Naive B cell (primary cell): ENCODE results near the gene GABRB2. TPM values are rescaled to one million over a fixed set of nuclear protein-coding genes. Genes with fewer than 3 reads are reported as not detected.

Experiments
- ATAC-seq, 2 donors: fragments of 150-1000 bp; cut with Tn5 transposase; 2 replicates each; pipeline ENCODE4 v1.10.0; 2021; ENCODE audit warnings: low read depth in 2 of 2, mild to moderate bottlenecking in 2 of 2, moderate library complexity in 2 of 2
- DNase-seq: peaks from one replicate; pipeline ENCODE4 v3.0.0; 2022
- H3K27ac Mint-ChIP-seq, 6 donors: one replicate each; pipeline ENCODE4 v1.8.0; 2020 to 2022; ENCODE audit warnings: mild to moderate bottlenecking in 6 of 6, mixed read lengths in 6 of 6, moderate library complexity in 5 of 6, inconsistent platforms in 2 of 6
- H3K27me3 Mint-ChIP-seq, 3 donors: one replicate each; pipeline ENCODE4 v1.8.0; 2021 to 2022; ENCODE audit warnings: mixed read lengths in 3 of 3, mild to moderate bottlenecking in 1 of 3
- H3K36me3 Mint-ChIP-seq, 2 donors: one replicate each; pipeline ENCODE4 v1.8.0; 2020 to 2022; ENCODE audit warnings: mixed read lengths in 2 of 2, inconsistent platforms in 1 of 2, mild to moderate bottlenecking in 1 of 2
- H3K4me1 Mint-ChIP-seq, 3 donors: one replicate each; pipeline ENCODE4 v1.8.0; 2020 to 2022; ENCODE audit warnings: mixed read lengths in 3 of 3, inconsistent platforms in 1 of 3, mild to moderate bottlenecking in 1 of 3, moderate library complexity in 1 of 3
- H3K4me3 Mint-ChIP-seq, 8 donors: one replicate each; pipeline ENCODE4 v1.8.0; 2020 to 2022; ENCODE audit warnings: mild to moderate bottlenecking in 8 of 8, mixed read lengths in 8 of 8, moderate library complexity in 8 of 8, inconsistent platforms in 2 of 8
- H3K9me3 Mint-ChIP-seq, 7 donors: one replicate each; pipeline ENCODE4 v1.8.0; 2020 to 2022; ENCODE audit warnings: mixed read lengths in 7 of 7, mild to moderate bottlenecking in 5 of 7, inconsistent platforms in 2 of 7, moderate library complexity in 1 of 7
- polyA plus RNA-seq, 6 donors: library from polyadenylated mRNA; unstranded; fragments of 300-500 nt; fragmentation: Illumina TruSeq; gene quantifications; one replicate each; pipeline ENCODE4 v1.2.3, GENCODE V29; 2021; ENCODE audit warnings: low read depth in 6 of 6

The GABRB2 gene
- polyA plus RNA-seq, 6 donors from 2014 or later: 0.11 to 0.58 (median 0.21) TPM; not detected in 2

DNA sequence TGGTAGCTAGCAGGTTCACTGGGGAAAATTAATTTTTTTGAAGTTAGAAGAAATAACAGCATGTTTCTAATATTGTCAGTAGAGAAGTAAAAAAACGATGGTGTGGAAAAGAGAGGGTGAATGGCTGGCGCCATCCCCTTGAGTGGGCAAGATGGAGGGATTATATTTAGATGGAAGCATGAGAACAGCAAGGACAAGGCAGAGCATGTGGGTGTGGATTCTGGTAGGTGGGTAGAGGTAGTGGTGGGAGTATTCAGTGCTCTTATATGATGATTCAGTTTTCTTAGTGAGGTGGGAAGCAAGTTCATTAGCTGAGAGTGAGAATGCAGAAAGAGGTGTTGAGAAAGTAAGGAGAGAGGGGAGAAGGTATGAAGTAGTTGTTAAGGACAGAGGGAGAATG lies 188.1 kb downstream of the GABRB2 start:
- ATAC-seq: no peak

DNA sequence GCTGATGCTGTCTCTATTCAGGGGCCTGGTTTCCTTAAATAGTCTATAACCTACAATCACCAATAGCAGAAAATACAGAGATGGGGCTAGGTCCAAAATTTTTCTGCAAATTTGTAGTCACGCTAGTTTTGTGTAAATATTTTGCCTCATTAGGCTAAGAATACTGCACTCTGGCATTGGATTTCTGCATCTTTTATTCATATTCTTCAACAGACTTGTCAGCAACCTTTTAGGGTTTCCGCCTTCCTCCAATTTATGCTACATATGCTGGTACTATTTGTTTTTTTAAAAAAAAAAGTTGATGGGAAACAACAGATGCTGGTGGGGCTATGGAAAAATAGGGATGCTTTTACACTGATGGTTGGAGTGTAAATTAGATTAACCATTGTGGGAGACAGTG lies 202.3 kb downstream of the GABRB2 start:
- no peak overlapping the region for H3K4me3 Mint-ChIP-seq
- H3K27me3 Mint-ChIP-seq: no peaks in the 10 kb centered on the region

More for the DNA sequence above, 188.1 kb downstream of the GABRB2 start:
- DNase-seq: no peak
- H3K4me1 Mint-ChIP-seq: no peaks in the 10 kb centered on the region
- no peak overlapping the region for H3K4me3 Mint-ChIP-seq
- H3K9me3 Mint-ChIP-seq: peaks cover 0 to 8% (median 0%) of the 10 kb centered on the region in 7 donors
- H3K36me3 Mint-ChIP-seq: no peaks in the 10 kb centered on the region
- H3K27ac Mint-ChIP-seq: no peak overlapping the region
- no peaks in the 10 kb centered on the region for H3K27me3 Mint-ChIP-seq

DNA sequence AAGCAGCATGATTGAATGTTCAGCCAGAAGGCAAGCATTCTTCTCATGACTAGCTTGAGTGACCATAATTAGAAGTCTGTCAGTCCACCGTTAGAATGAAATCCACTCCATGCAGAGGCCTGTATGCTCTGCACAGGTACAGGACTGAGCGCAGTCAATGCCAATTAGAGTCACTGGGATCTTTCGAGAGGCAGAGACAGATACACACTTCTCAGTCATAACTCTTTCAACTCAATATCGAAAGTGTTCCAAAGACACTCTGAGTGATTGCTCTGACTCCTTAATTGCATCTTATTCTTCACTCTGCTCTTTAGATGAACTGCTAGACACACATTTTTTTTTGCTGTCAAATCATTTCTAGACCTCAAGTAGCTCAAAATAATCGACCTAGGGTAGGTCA lies 203.6 kb downstream of the GABRB2 start:
- ATAC-seq (no peak), DNase-seq (no peak)
- H3K4me1 Mint-ChIP-seq: no peaks in the 10 kb centered on the region
- H3K36me3 Mint-ChIP-seq: no peaks in the 10 kb centered on the region
- H3K27me3 Mint-ChIP-seq: no peaks in the 10 kb centered on the region
- no peak overlapping the region for H3K4me3 Mint-ChIP-seq
- no peak overlapping the region for H3K27ac Mint-ChIP-seq
- H3K9me3 Mint-ChIP-seq: peaks cover 0 to 7% (median 0%) of the 10 kb centered on the region in 7 donors

More for the DNA sequence above, 202.3 kb downstream of the GABRB2 start:
- ATAC-seq: no peak
- Mint-ChIP-seq H3K27ac (no peak overlapping the region), H3K9me3 (peaks cover 0 to 7% (median 0%) of the 10 kb centered on the region in 7 donors), H3K36me3 (no peaks in the 10 kb centered on the region), H3K4me1 (no peaks in the 10 kb centered on the region)
- DNase-seq: no peak

DNA sequence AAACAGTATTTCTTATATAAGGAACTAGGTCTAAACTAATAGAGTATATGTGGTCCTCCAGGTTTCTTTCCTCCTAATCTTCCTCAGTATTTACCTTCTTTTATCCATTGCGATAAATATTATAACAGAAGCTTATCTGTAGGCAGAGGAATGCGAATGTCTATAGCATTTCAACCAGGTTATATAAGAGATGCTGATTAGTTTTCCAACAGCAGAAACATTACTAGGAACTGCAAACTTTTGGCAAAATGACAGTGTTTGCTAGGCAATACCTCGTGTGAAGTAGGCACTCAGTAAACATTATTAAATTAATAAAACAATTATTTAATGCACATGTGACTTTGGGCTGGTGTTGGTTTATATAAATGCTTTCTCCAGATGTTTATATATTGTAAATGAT lies 206.5 kb downstream of the GABRB2 start:
- no peaks in the 10 kb centered on the region for H3K4me1 Mint-ChIP-seq
- no peak overlapping the region for H3K27ac Mint-ChIP-seq
- ATAC-seq (no peak), DNase-seq (no peak)
- no peaks in the 10 kb centered on the region for H3K36me3 Mint-ChIP-seq
- no peaks in the 10 kb centered on the region for H3K27me3 Mint-ChIP-seq
- H3K9me3 Mint-ChIP-seq: peaks cover 0 to 2% (median 0%) of the 10 kb centered on the region in 7 donors
- H3K4me3 Mint-ChIP-seq: no peak overlapping the region

DNA sequence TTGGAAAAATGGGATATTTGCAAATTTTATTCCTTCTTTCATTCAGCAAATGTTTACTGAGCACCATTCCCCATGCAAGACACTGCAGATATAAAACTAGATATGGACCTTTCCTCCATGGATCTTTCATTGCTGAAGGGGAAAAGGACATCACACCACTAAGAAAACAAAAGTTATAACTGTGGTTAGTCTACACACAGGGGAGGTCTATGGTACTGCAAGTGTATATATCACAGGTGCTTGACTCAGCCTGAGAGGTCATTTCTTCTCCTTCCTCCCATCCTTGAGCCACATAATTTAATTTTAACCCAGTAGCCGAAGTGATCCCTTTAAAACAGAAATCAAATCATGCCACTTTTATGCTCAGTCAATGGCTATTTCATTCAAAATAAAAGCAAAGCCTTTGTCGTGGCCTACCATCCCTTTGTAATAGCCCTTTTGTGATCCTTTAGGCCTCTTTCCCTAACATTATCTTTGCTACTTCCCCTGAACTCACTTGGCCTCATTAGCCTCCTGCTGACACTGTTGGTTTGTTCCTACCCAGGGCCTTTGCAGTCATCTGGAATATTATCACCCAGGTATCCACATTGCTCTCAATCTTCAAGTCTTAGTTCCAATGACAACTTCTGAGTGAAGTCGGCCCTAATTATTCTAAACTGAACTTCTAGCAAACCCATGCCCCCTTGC lies 213.2 kb downstream of the GABRB2 start:
- ATAC-seq: no peak
- peaks cover 0 to 7% (median 0%) of the 10 kb centered on the region in 3 donors for H3K27me3 Mint-ChIP-seq
- DNase-seq: no peak
- no peaks in the 10 kb centered on the region for H3K36me3 Mint-ChIP-seq
- H3K4me1 Mint-ChIP-seq: no peaks in the 10 kb centered on the region
- H3K4me3 Mint-ChIP-seq: peak overlapping the region in 1 of 8 donors; percentile 69
- H3K27ac Mint-ChIP-seq: peak overlapping the region in 1 of 6 donors; percentile 87
- peaks cover 0 to 6% (median 2%) of the 10 kb centered on the region in 7 donors for H3K9me3 Mint-ChIP-seq

DNA sequence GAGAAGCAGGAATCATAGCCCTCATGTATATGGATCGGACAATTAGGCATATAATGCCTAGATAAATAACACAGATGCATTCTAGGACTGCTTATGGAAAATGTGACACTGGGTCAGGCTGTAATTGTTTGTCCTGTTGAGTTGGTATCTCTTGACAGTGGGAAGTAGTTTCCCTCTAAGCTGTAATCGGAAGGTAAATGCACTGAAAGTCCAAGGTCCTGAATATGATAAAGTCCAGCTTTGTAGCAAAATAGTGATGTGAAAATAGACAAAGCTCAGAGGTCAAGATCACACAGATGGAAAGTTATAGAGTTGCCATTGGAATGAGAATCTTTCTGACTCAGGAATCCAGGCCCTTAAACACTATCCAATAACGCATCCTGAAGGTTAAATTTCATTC lies 214.2 kb downstream of the GABRB2 start:
- Mint-ChIP-seq H3K27me3 (peaks cover 0 to 7% (median 0%) of the 10 kb centered on the region in 3 donors), H3K36me3 (no peaks in the 10 kb centered on the region), H3K4me1 (no peaks in the 10 kb centered on the region), H3K9me3 (peaks cover 0 to 6% (median 2%) of the 10 kb centered on the region in 7 donors), H3K27ac (no peak overlapping the region), H3K4me3 (no peak overlapping the region)
- no peak for DNase-seq
- ATAC-seq: no peak

DNA sequence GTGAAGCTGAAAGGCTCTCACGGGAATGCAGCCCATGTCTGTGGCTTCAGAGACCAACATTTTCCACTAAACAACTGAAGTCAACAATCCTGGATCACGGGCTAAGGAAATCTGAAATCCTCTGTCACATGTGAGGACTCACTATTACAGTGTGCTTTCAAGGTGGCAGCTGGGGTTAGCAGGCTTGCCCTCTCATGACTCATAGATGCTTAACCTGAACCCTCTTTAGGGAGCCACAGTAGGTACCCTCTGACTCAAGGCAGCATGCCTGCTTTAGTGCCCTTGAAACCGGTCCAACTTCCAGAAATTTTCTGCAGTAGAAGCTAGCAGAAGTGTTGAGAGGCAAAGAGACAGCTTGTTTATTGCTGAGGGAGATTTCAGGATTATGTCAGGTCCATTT lies 232.5 kb downstream of the GABRB2 start:
- no peak for ATAC-seq
- Mint-ChIP-seq H3K9me3 (peaks cover 5 to 17% (median 6%) of the 10 kb centered on the region in 7 donors), H3K4me3 (no peak overlapping the region), H3K27me3 (no peaks in the 10 kb centered on the region), H3K36me3 (no peaks in the 10 kb centered on the region), H3K27ac (no peak overlapping the region), H3K4me1 (no peaks in the 10 kb centered on the region)
- no peak for DNase-seq

DNA sequence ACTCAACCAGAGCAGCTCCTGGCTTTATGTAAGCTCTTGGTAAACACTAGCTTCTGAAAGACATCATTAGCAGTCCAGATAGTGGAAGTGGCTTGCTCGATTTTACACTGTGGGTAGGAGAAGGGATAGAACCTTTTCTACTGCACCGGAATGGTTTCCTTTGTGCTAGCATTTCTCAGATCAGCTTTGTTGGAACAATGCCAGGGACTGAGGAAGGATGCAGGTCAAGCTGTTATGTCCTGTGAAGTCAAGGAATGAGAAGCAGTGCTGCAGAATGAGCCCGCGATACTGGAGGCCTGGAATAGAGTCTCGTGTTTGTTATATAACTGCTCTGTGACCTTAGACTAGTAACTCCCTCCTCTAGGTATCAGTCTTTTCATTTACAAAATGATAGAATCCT lies 233.6 kb downstream of the GABRB2 start:
- no peaks in the 10 kb centered on the region for H3K4me1 Mint-ChIP-seq
- H3K27me3 Mint-ChIP-seq: no peaks in the 10 kb centered on the region
- no peaks in the 10 kb centered on the region for H3K36me3 Mint-ChIP-seq
- no peak for DNase-seq
- ATAC-seq: no peak
- peaks cover 5 to 27% (median 8%) of the 10 kb centered on the region in 7 donors for H3K9me3 Mint-ChIP-seq
- H3K27ac Mint-ChIP-seq: no peak overlapping the region
- H3K4me3 Mint-ChIP-seq: no peak overlapping the region

DNA sequence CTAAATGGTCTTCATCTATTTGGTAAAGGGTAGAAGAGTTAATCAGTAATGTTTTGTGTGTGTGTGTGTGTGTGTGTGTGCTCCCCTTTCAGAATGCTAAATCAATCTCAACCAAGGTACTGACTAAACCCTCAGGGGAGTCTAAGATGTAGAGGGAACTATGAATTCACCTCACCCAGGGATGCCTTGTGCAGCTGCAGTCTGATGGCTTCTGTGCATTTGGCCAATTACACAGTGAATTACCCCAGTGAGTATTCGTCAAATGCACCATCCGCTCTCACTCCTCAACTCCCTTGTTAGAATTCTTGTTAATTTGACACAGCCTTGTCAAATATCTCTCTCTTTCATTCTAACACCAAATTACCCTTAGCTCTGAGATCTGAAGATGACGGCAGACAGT lies 234.6 kb downstream of the GABRB2 start:
- H3K27ac Mint-ChIP-seq: no peak overlapping the region
- H3K9me3 Mint-ChIP-seq: peaks cover 5 to 27% (median 8%) of the 10 kb centered on the region in 7 donors
- H3K36me3 Mint-ChIP-seq: no peaks in the 10 kb centered on the region
- no peaks in the 10 kb centered on the region for H3K4me1 Mint-ChIP-seq
- ATAC-seq (no peak), DNase-seq (no peak)
- H3K4me3 Mint-ChIP-seq: no peak overlapping the region
- H3K27me3 Mint-ChIP-seq: no peaks in the 10 kb centered on the region

DNA sequence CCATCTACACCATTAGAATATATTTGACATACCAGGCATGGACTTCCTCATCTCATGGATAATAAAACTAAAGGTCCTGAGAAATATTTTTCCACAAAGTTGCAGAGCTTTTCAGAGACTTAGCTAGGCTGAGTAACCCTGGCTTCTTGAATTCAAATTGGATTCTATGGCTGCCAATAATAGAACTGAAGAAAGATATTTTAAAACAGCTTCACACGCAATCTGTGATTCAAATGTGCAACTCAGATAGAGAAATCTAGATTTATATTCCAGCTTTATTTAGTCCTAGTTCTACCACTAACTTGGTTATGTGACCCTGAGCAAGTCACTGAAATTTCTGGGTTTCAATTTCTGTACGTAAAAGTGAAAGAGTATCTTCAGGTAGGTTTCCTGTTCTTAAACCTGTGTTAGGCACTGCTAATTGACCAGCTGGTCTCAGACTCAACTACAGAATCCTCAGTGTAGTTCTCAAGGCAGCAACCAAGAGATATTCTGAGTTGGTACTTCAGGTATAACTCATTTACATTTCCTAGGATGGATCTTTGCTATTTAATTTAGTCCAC lies 235.3 kb downstream of the GABRB2 start:
- Mint-ChIP-seq H3K9me3 (peaks cover 5 to 27% (median 8%) of the 10 kb centered on the region in 7 donors), H3K4me1 (no peaks in the 10 kb centered on the region), H3K36me3 (no peaks in the 10 kb centered on the region), H3K27me3 (no peaks in the 10 kb centered on the region), H3K27ac (no peak overlapping the region), H3K4me3 (no peak overlapping the region)
- DNase-seq: no peak
- no peak for ATAC-seq

DNA sequence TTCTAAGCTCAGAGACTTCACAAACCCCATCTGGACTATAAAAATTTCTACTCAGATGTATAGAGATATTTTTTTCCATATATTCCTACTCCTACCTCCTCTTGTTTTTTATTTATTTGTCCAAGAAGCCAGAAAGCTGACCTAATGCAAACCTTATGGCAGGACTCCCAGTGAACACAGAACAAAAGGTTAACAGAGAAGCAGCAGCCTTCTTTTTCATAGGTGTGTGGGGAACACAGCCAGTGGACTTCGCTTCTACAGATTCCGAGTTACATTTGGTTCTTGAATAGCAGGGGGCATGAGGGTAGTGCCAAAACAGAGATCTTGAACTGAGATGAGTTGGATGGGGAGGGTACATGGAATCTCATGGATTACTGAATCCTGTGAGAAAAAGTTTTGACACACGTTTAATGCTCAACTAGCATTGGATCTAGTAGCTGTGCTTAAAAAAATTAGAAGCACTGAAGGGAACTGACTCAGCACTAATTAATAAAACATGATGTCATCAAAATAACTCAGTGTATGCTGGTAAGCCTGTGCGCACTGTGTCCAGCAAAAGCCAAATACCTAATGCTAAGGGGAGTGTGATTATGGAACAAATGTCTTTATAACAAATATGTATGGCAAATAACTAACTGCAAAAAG lies 240.1 kb downstream of the GABRB2 start:
- Mint-ChIP-seq H3K4me3 (no peak overlapping the region), H3K27me3 (no peaks in the 10 kb centered on the region), H3K36me3 (no peaks in the 10 kb centered on the region), H3K27ac (no peak overlapping the region), H3K4me1 (no peaks in the 10 kb centered on the region), H3K9me3 (peaks cover 5 to 27% (median 8%) of the 10 kb centered on the region in 7 donors)
- DNase-seq (no peak), ATAC-seq (no peak)

DNA sequence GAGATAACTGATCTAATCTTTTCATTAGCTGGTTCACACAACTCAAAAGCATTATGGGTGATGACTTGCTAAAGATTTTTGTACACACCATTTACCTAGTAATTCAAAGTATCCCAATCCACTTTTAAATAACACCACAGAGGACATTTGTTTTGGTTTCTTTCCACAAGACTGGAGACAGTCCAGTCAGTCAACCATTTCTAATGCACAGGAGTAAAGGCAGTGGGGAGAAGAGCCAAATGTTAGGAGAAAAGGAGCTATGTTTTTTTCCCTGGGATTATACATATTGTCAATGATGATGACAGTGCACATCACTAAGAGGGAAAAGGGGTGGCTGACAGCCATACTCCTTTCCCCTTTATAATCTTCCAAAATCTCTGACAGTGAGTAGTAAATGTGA lies 240.9 kb downstream of the GABRB2 start:
- Mint-ChIP-seq H3K27ac (no peak overlapping the region), H3K4me1 (no peaks in the 10 kb centered on the region), H3K9me3 (peaks cover 1 to 20% (median 5%) of the 10 kb centered on the region in 7 donors), H3K27me3 (no peaks in the 10 kb centered on the region), H3K36me3 (no peaks in the 10 kb centered on the region), H3K4me3 (no peak overlapping the region)
- no peak for ATAC-seq
- DNase-seq: no peak

DNA sequence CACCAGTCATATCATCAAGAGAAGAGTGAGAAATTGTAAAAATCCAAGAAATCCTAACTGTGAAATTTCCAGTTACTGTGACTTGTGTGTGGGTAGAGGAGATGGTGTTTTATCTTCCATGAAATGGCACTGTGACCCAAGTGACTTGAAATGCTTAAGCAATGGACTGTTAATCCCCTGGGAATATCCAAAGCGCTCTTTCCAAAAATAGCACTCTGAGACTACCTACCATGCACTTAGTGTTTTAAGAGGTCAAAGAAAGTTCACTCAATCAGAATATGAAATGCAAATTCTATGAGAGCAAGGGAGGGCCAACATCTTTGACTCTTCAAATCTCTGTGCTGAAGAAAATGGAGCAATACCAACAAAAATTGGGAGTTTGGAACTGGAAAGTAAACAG lies 244.0 kb downstream of the GABRB2 start:
- no peak for DNase-seq
- peaks cover 0 to 8% (median 3%) of the 10 kb centered on the region in 7 donors for H3K9me3 Mint-ChIP-seq
- no peaks in the 10 kb centered on the region for H3K36me3 Mint-ChIP-seq
- ATAC-seq: no peak
- H3K27ac Mint-ChIP-seq: no peak overlapping the region
- H3K4me1 Mint-ChIP-seq: no peaks in the 10 kb centered on the region
- H3K27me3 Mint-ChIP-seq: no peaks in the 10 kb centered on the region
- no peak overlapping the region for H3K4me3 Mint-ChIP-seq

DNA sequence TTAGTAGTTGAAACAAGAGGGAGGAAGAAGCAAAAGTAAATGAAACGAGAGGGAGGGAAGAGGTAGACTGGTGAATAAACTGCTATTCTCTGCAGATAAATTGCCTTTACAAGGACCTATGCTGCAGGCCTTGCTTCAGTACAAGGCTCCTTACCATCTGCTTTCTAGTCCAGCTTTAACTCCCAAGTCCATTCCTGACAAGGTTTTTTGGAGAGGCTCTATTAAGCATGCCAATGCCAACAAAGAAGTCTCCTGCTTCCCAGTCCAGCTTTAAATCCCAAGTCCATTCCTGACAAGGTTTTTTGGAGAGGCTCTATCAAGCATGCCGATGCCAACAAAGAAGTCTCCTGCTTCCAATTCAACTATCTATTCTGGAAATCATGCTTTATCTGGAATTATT lies 244.9 kb downstream of the GABRB2 start:
- Mint-ChIP-seq H3K9me3 (peaks cover 0 to 8% (median 3%) of the 10 kb centered on the region in 7 donors), H3K36me3 (no peaks in the 10 kb centered on the region), H3K27ac (no peak overlapping the region), H3K4me1 (no peaks in the 10 kb centered on the region), H3K27me3 (no peaks in the 10 kb centered on the region), H3K4me3 (no peak overlapping the region)
- DNase-seq (no peak), ATAC-seq (no peak)
